ENCODE results near the gene WFIKKN2. TPM values are rescaled to one million over a fixed set of nuclear protein-coding genes. Genes with fewer than 3 reads are reported as not detected.

Gene WFIKKN2
- polyA plus RNA-seq, 1 of the 3 experiments (the other 2 are of a cell fraction) = not detected

GRCh38 chr17:50844117-50844700 is 8.8 kb downstream of the WFIKKN2 start:
- Histone ChIP-seq H3K36me3 (replicated peaks in 1 of 2; ENCODE audit: control insufficient read depth in 1 of 2, insufficient read depth in 2 of 2, low read length in 1 of 2) (no peaks in the 10 kb centered on the region), H3K4me2 (no peak overlapping the region), H2AFZ (ENCODE audit: low read depth) (no peak overlapping the region), H3K4me3 (ENCODE audit: low read depth in 2 of 2, low read length in 1 of 2) (no peak overlapping the region), H3K27me3 (ENCODE audit: insufficient read depth) (no peaks in the 10 kb centered on the region), H3F3A (replicated peaks; ENCODE audit: insufficient read depth) (no peaks in the 10 kb centered on the region), H3K27ac (ENCODE audit: low read depth in 2 of 2, low read length in 1 of 2) (no peak overlapping the region), H3K79me2 (ENCODE audit: insufficient read depth) (no peaks in the 10 kb centered on the region), H3K9me3 (no peaks in the 10 kb centered on the region), H3K4me1 (ENCODE audit: control insufficient read depth in 1 of 2, insufficient read depth in 2 of 2, low read depth in 1 of 2, low read length in 1 of 2) (peaks cover 0 to 3% of the 10 kb centered on the region in 2 experiments; a peak in 2 of 4 replicates), H3K9me2 (no peaks in the 10 kb centered on the region), H4K20me1 (ENCODE audit: insufficient read depth) (no peaks in the 10 kb centered on the region), H3K9ac (no peak overlapping the region)
- ChIA-PET POLR2A (interaction anchor here (1.0 to 1.2 kb wide), 2 partner anchors 22 to 110 kb away, joined by 3 to 8 read pairs; partner anchors contain the start of gene TOB1), CTCF (interaction anchor here (0.7 to 26.2 kb wide), 16 partner anchors 8 to 366 kb away, joined by 3 to 520 read pairs (median 8); no protein-coding TSS in a partner anchor)
- WGBS (ENCODE audit: low lambda C conversion rate) = 80% methylated on average over 14 of the region's 14 CpGs
- TF ChIP-seq CHD2 (IDR thresholded peaks at IDR 0.05; ENCODE audit: low read length, partially characterized antibody) (no peak), NFIC (IDR thresholded peaks at IDR 0.05; ENCODE audit: borderline replicate concordance) (no peak), FOSL2 (IDR thresholded peaks at IDR 0.05; ENCODE audit: borderline replicate concordance, low read depth) (no peak), ELF1 (IDR thresholded peaks at IDR 0.05) (no peak), SIN3A (IDR thresholded peaks at IDR 0.05; ENCODE audit: borderline replicate concordance, low read depth, low read length) (no peak)
- peak; percentile 33 for DNase-seq

- no peak overlapping the region for H3K4me3 ChIP-seq (ENCODE audit: low read depth in 2 of 2, low read length in 1 of 2)
- TF ChIP-seq EZH2phosphoT487 (IDR thresholded peaks at IDR 0.05; ENCODE audit: borderline replicate concordance, low read depth) (no peak), SIN3A (IDR thresholded peaks at IDR 0.05; ENCODE audit: borderline replicate concordance, low read depth, low read length) (no peak), JUND (IDR thresholded peaks at IDR 0.05) (no peak), NRF1 (IDR thresholded peaks at IDR 0.05; ENCODE audit: low read depth, low read length) (no peak), TAF1 (IDR thresholded peaks at IDR 0.05; ENCODE audit: borderline replicate concordance, low read depth, low read length) (no peak), YY1 (IDR thresholded peaks at IDR 0.05; ENCODE audit: low read depth) (no peak), ELF1 (IDR thresholded peaks at IDR 0.05) (no peak)
- H2AFZ ChIP-seq (ENCODE audit: low read depth) = no peak overlapping the region; the same call in 1 of the 2 replicates
- no peaks in the 10 kb centered on the region for H3K79me2 ChIP-seq (ENCODE audit: insufficient read depth)
- H3K27ac ChIP-seq (ENCODE audit: low read depth in 2 of 2, low read length in 1 of 2) = no peak overlapping the region
- H3K36me3 ChIP-seq (replicated peaks in 1 of 2; ENCODE audit: control insufficient read depth in 1 of 2, insufficient read depth in 2 of 2, low read length in 1 of 2) = no peaks in the 10 kb centered on the region
- no peaks in the 10 kb centered on the region for H3K27me3 ChIP-seq (ENCODE audit: insufficient read depth)
- no peaks in the 10 kb centered on the region for H3K9me2 ChIP-seq
- no peak for DNase-seq
- peaks cover 3 to 5% of the 10 kb centered on the region in 2 experiments; a peak in 2 of 4 replicates for H3K4me1 ChIP-seq (ENCODE audit: control insufficient read depth in 1 of 2, insufficient read depth in 2 of 2, low read depth in 1 of 2, low read length in 1 of 2)
- no peaks in the 10 kb centered on the region for H4K20me1 ChIP-seq (ENCODE audit: insufficient read depth)
- ChIA-PET POLR2A (interaction anchor here (1.0 to 1.2 kb wide), 2 partner anchors 21 to 109 kb away, joined by 3 to 8 read pairs; partner anchors contain the start of gene TOB1), CTCF (interaction anchor here (0.8 to 26.2 kb wide), 10 partner anchors 11 to 298 kb away, joined by 3 to 820 read pairs (median 6); no protein-coding TSS in a partner anchor)
- no peak overlapping the region for H3K4me2 ChIP-seq
- H3F3A ChIP-seq (replicated peaks; ENCODE audit: insufficient read depth) = no peaks in the 10 kb centered on the region
- 84% methylated on average over 12 of the region's 12 CpGs for WGBS (ENCODE audit: low lambda C conversion rate)
- H3K9me3 ChIP-seq = no peaks in the 10 kb centered on the region
- no peak overlapping the region for H3K9ac ChIP-seq
Observed at GRCh38 chr17:50845240-50846147, 10.1 kb downstream of the WFIKKN2 start.
